Common myeloid progenitor, CD34-positive (primary cell): ENCODE results near the gene MTARC2.
"Not testable (repeated sequence)": the region's sequence is repeated elsewhere in the genome, so short reads cannot be mapped to it uniquely, and the experiment has no call there.

Experiments
- CTCF ChIA-PET: fragments of 350-600 bp; sonication (Branson Sonifier 250); formaldehyde crosslinking; loops from one replicate; lab custom pipeline; 2021; ENCODE audit warnings: antibody characterized with exemption; lab: Charles Lee
- POLR2A ChIA-PET: fragments of 350-600 bp; sonication (Branson Sonifier 250); formaldehyde crosslinking; loops from one replicate; lab custom pipeline; 2021; ENCODE audit warnings: antibody characterized with exemption; lab: Charles Lee
- DNase-seq, 3 donors: peaks; one replicate each; pipeline versions ENCODE4 v3.0.0 to v3.0.0-alpha.2; 2013
- H3K27ac ChIP-seq, 2 experiments: 1 replicate in 1 of 2; 2 replicates in 1 of 2; pipeline ENCODE4 v1.7.0; 2013; ENCODE audit warnings: inconsistent platforms in 2 of 2, low read length in 2 of 2, mild to moderate bottlenecking in 2 of 2, low read depth in 1 of 2, moderate library complexity in 1 of 2; ENCODE audit not compliant: severe bottlenecking in 2 of 2, insufficient read depth in 1 of 2, poor library complexity in 1 of 2
- H3K27me3 ChIP-seq, 5 experiments: replicated peaks in 2 of 5; 1 replicate in 3 of 5; 2 replicates in 2 of 5; pipeline versions ENCODE4 v1.6.1 to v1.7.0; 2013; ENCODE audit warnings: low read length in 4 of 5, mild to moderate bottlenecking in 2 of 5, moderate library complexity in 2 of 5, inconsistent platforms in 1 of 5; ENCODE audit not compliant: insufficient read depth in 5 of 5, control insufficient read depth in 4 of 5
- H3K36me3 ChIP-seq, 4 experiments: 1 replicate in 2 of 4; 2 replicates in 2 of 4; pipeline versions ENCODE4 v1.6.1 to v1.7.0; 2013; ENCODE audit warnings: low read length in 3 of 4, control low read depth in 1 of 4, mild to moderate bottlenecking in 1 of 4; ENCODE audit not compliant: control insufficient read depth in 4 of 4, insufficient read depth in 4 of 4
- H3K4me1 ChIP-seq, 4 experiments: 1 replicate in 3 of 4; 2 replicates in 1 of 4; pipeline versions ENCODE4 v1.6.1 to v1.7.1; 2013; ENCODE audit warnings: low read length in 3 of 4, mild to moderate bottlenecking in 3 of 4, control low read depth in 1 of 4, inconsistent platforms in 1 of 4, moderate library complexity in 1 of 4; ENCODE audit not compliant: control insufficient read depth in 4 of 4, insufficient read depth in 4 of 4; ENCODE audit errors: control extremely low read depth in 1 of 4
- H3K4me3 ChIP-seq, 7 experiments: 1 replicate in 4 of 7; 2 replicates in 3 of 7; pipeline versions ENCODE4 v1.5.1 to v1.7.0; 2013; ENCODE audit warnings: mild to moderate bottlenecking in 7 of 7, low read length in 6 of 7, moderate library complexity in 6 of 7, inconsistent platforms in 2 of 7, low read depth in 2 of 7, control low read depth in 1 of 7; ENCODE audit not compliant: insufficient read depth in 4 of 7, control insufficient read depth in 1 of 7; ENCODE audit errors: extremely low read depth in 1 of 7
- H3K9me3 ChIP-seq, 5 experiments: 1 replicate in 4 of 5; 2 replicates in 1 of 5; pipeline versions ENCODE4 v1.6.1 to v1.7.1; 2013; ENCODE audit warnings: low read length in 4 of 5, mild to moderate bottlenecking in 2 of 5, inconsistent platforms in 1 of 5, low read depth in 1 of 5, moderate library complexity in 1 of 5; ENCODE audit not compliant: control insufficient read depth in 4 of 5, insufficient read depth in 2 of 5; ENCODE audit errors: control extremely low read depth in 1 of 5
- WGBS: methylation state at CpG from one replicate; pipeline ENCODE4 v1.1.5; 2013; ENCODE audit not compliant: insufficient coverage; 5-methylcytosine and 5-hydroxymethylcytosine counted together

MTARC2 gene

DNA sequence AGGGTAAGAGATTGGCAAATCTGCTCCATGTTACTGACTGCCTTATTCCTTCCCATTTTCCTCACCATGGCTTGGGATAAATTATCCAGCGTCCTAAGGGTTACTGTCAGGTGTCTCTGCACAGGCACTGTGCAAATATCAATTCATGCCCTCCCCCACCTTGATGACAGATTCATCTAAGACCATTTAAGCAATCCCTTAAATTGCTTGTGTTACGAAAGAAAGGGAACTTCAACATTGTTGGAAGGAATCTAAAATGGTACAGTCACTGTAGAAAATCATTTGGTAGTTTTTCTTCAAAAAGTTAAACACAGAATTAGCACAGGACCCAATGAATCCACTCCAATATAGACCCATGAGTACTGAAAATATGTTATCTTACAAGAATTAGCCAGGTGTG, 17.6 kb upstream of the MTARC2 start:
- H3K4me1 ChIP-seq = peaks cover 0 to 10% (median 7%) of the 10 kb centered on the region in 4 experiments
- WGBS = no CpG with 5 or more reads among the region's 2 CpGs
- no peaks in the 10 kb centered on the region for H3K9me3 ChIP-seq
- H3K27me3 ChIP-seq = no peaks in the 10 kb centered on the region
- H3K27ac ChIP-seq = no peak overlapping the region
- H3K4me3 ChIP-seq = no peak overlapping the region
- ChIA-PET CTCF (interaction anchor here (1.1 kb wide), 1 partner anchor 49 kb away, joined by 3 read pairs; no protein-coding TSS in a partner anchor), POLR2A (interaction anchor here (0.6 kb wide), 1 partner anchor 9 kb away, joined by 3 read pairs; no protein-coding TSS in a partner anchor)
- H3K36me3 ChIP-seq = no peaks in the 10 kb centered on the region
- DNase-seq = no peak

GRCh38 chr1:220732137-220732536, 16.0 kb upstream of the MTARC2 start:
- no peaks in the 10 kb centered on the region for H3K9me3 ChIP-seq
- no peak overlapping the region for H3K27ac ChIP-seq
- DNase-seq = no peak
- 0% methylated on average over 1 of the region's 3 CpGs for WGBS
- peaks cover 0 to 10% (median 7%) of the 10 kb centered on the region in 4 experiments for H3K4me1 ChIP-seq
- H3K4me3 ChIP-seq = no peak overlapping the region
- ChIA-PET CTCF (interaction anchor here (1.3 to 2.0 kb wide), 3 partner anchors 11 to 54 kb away, joined by 3 to 6 read pairs (median 5); no protein-coding TSS in a partner anchor), POLR2A (no interaction called here)
- no peaks in the 10 kb centered on the region for H3K36me3 ChIP-seq
- no peaks in the 10 kb centered on the region for H3K27me3 ChIP-seq

GRCh38 chr1:220732621-220733020, 15.5 kb upstream of the MTARC2 start:
- peak in 1 of 3 donors; percentile 11 for DNase-seq
- no peaks in the 10 kb centered on the region for H3K27me3 ChIP-seq
- POLR2A ChIA-PET = no interaction called here
- WGBS = 50% methylated on average over 4 of the region's 7 CpGs
- H3K9me3 ChIP-seq = no peaks in the 10 kb centered on the region
- CTCF ChIA-PET = interaction anchor here (1.0 to 2.1 kb wide), 13 partner anchors 10 to 54 kb away, joined by 3 to 7 read pairs (median 5); no protein-coding TSS in a partner anchor
- no peak overlapping the region for H3K27ac ChIP-seq
- peaks cover 0 to 10% (median 7%) of the 10 kb centered on the region in 4 experiments for H3K4me1 ChIP-seq
- H3K36me3 ChIP-seq = no peaks in the 10 kb centered on the region
- peak overlapping the region in 3 of 7 experiments; percentile 26 to 65 (median 35) for H3K4me3 ChIP-seq

GRCh38 chr1:220733086-220733601, 15.0 kb upstream of the MTARC2 start:
- H3K4me1 ChIP-seq = peaks cover 0 to 10% (median 7%) of the 10 kb centered on the region in 4 experiments
- ChIA-PET CTCF (interaction anchor here (0.7 to 2.1 kb wide), 21 partner anchors 10 to 437 kb away, joined by 3 to 12 read pairs (median 5); partner anchors contain the start of gene MTARC2), POLR2A (no interaction called here)
- H3K36me3 ChIP-seq = no peaks in the 10 kb centered on the region
- H3K27ac ChIP-seq = no peak overlapping the region
- H3K9me3 ChIP-seq = no peaks in the 10 kb centered on the region
- no peaks in the 10 kb centered on the region for H3K27me3 ChIP-seq
- peak overlapping the region in 3 of 7 experiments; percentile 6 to 65 (median 35) for H3K4me3 ChIP-seq
- DNase-seq = peak; percentile 87 to 88 (median 88)
- 0% methylated on average over 5 of the region's 15 CpGs for WGBS

- Histone ChIP-seq H3K27ac (no peak overlapping the region), H3K9me3 (no peaks in the 10 kb centered on the region), H3K4me1 (peaks cover 0 to 10% (median 7%) of the 10 kb centered on the region in 4 experiments), H3K36me3 (no peaks in the 10 kb centered on the region), H3K4me3 (no peak overlapping the region), H3K27me3 (no peaks in the 10 kb centered on the region)
- DNase-seq = no peak
- WGBS = 98% methylated on average over 9 of the region's 11 CpGs
- CTCF ChIA-PET = interaction anchor here (0.9 to 2.1 kb wide), 7 partner anchors 13 to 517 kb away, joined by 3 to 12 read pairs (median 6); partner anchors contain the start of gene MTARC2
- POLR2A ChIA-PET = no interaction called here
These were observed 13.4 kb upstream of the MTARC2 start for GRCh38 chr1:220734571-220735326.

DNA sequence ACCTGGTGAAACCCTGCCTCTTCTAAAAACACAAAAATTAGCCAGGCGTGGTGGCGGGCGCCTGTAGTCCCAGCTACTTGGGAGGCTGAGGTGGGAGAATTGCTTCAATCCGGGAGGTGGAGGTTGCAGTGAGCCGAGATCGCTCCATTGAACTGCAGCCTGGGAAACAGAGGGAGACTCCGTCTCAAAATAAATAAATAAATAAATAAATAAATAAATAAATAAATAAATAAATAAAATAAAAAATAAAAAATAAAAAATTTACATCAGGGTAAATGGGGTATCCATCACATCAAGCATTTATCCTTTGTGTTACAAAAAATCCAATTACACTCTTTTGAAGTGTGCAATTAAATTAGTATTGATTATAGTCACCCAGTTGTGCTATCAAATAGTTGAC, 11.8 kb upstream of the MTARC2 start:
- H3K27me3 ChIP-seq, H3K4me3 ChIP-seq, CTCF ChIA-PET, H3K9me3 ChIP-seq, POLR2A ChIA-PET, DNase-seq, H3K36me3 ChIP-seq, H3K27ac ChIP-seq: not testable (repeated sequence)
- whole genome bisulfite sequencing = 100% methylated on average over 2 of the region's 7 CpGs
- peaks cover 0 to 10% (median 7%) of the 10 kb centered on the region in 4 experiments for H3K4me1 ChIP-seq

DNA sequence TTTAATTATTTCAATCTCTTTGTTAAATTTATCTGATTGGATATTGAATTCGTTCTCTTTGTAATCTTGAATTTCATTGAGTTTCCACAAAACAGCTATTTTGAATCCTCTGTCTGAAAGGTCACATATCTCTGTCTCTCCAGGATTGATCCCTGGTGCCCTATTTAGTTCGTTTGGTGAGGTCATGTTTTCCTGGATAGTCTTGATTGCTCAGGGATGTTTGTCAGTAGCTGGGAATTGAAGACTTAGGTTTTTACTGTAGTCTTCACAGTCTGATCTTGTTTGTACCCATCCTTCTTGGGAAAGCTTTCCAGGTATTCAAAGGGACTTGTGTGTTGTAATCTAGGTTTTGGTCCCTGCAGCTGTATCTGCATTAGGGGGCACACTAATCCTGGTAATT, 6.8 kb upstream of the MTARC2 start:
- POLR2A ChIA-PET = interaction anchor here (0.5 kb wide), 1 partner anchor 462 kb away, joined by 3 read pairs; no protein-coding TSS in a partner anchor
- CTCF ChIA-PET = no interaction called here
- 100% methylated on average over 1 of the region's 2 CpGs for WGBS

More for the DNA sequence above, 6.8 kb upstream of the MTARC2 start:
- Histone ChIP-seq H3K4me3 (no peak overlapping the region), H3K9me3 (no peaks in the 10 kb centered on the region), H3K4me1 (no peaks in the 10 kb centered on the region), H3K27ac (no peak overlapping the region), H3K36me3 (no peaks in the 10 kb centered on the region), H3K27me3 (peaks cover 0 to 5% (median 0%) of the 10 kb centered on the region in 5 experiments)
- DNase-seq = no peak
